ENCODE measurements around the gene ALG14. TPM values are rescaled to one million over a fixed set of nuclear protein-coding genes. Genes with fewer than 3 reads are reported as not detected.

ALG14 gene
- polyA plus RNA-seq, 1 of the 3 experiments (the other 2 are of a cell fraction), result 2.5 TPM

DNA sequence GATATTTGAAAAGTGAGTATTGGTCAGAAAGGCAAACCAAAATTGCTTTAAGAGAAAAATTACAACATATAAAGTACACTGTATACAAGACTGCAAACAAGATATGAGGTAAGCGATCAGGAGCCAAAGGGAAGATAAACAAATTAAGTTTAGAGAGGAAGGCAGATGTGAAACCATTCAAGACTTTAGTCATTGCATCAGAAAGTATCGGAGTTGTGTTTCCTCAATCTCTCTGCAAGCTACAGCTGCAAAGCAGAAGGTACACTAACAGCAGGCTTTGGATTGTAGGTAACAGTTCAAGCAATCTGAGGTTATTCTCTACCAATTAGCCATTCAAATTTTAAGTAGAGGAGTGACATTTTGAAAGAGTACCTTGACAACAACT lies 23.1 kb upstream of the ALG14 start:
- Histone ChIP-seq H3K79me2 (ENCODE audit: insufficient read depth) (no peaks in the 10 kb centered on the region), H3K36me3 (replicated peaks in 1 of 2; ENCODE audit: control insufficient read depth in 1 of 2, insufficient read depth in 2 of 2, low read length in 1 of 2) (no peaks in the 10 kb centered on the region), H3K4me3 (ENCODE audit: low read depth in 2 of 2, low read length in 1 of 2) (no peak overlapping the region), H3F3A (replicated peaks; ENCODE audit: insufficient read depth) (no peaks in the 10 kb centered on the region), H3K9me3 (no peaks in the 10 kb centered on the region), H3K9ac (no peak overlapping the region), H3K4me2 (no peak overlapping the region), H3K27me3 (ENCODE audit: insufficient read depth) (no peaks in the 10 kb centered on the region), H3K9me2 (no peaks in the 10 kb centered on the region), H3K27ac (ENCODE audit: low read depth in 2 of 2, low read length in 1 of 2) (no peak overlapping the region), H4K20me1 (ENCODE audit: insufficient read depth) (no peaks in the 10 kb centered on the region), H3K4me1 (ENCODE audit: control insufficient read depth in 1 of 2, insufficient read depth in 2 of 2, low read depth in 1 of 2, low read length in 1 of 2) (no peaks in the 10 kb centered on the region), H2AFZ (ENCODE audit: low read depth) (no peak overlapping the region)
- DNase-seq, result no peak
- ChIA-PET CTCF (interaction anchor here (0.6 to 2.1 kb wide), 2 partner anchors 22 to 23 kb away, joined by 3 to 4 read pairs; partner anchors contain the start of genes ALG14 and TLCD4), POLR2A (no interaction called here)
- TF ChIP-seq POLR2AphosphoS5 (IDR thresholded peaks at IDR 0.05; ENCODE audit: low read depth, low read length) (no peak), SMC3 (IDR thresholded peaks at IDR 0.05; ENCODE audit: low read depth, low read length) (no peak), REST (IDR thresholded peaks at IDR 0.05; ENCODE audit: low read depth, low read length) (no peak), JUND (IDR thresholded peaks at IDR 0.05) (no peak), ELF1 (IDR thresholded peaks at IDR 0.05) (no peak), FOSL2 (IDR thresholded peaks at IDR 0.05; ENCODE audit: borderline replicate concordance, low read depth) (no peak)
- TF ChIP-seq, protein P1, sequence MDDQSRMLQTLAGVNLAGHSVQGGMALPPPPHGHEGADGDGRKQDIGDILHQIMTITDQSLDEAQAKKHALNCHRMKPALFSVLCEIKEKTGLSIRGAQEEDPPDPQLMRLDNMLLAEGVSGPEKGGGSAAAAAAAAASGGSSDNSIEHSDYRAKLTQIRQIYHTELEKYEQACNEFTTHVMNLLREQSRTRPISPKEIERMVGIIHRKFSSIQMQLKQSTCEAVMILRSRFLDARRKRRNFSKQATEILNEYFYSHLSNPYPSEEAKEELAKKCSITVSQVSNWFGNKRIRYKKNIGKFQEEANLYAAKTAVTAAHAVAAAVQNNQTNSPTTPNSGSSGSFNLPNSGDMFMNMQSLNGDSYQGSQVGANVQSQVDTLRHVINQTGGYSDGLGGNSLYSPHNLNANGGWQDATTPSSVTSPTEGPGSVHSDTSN (IDR thresholded peaks at IDR 0.05), result no peak
- WGBS (ENCODE audit: low lambda C conversion rate), result 81% methylated on average over 2 of the region's 2 CpGs

DNA sequence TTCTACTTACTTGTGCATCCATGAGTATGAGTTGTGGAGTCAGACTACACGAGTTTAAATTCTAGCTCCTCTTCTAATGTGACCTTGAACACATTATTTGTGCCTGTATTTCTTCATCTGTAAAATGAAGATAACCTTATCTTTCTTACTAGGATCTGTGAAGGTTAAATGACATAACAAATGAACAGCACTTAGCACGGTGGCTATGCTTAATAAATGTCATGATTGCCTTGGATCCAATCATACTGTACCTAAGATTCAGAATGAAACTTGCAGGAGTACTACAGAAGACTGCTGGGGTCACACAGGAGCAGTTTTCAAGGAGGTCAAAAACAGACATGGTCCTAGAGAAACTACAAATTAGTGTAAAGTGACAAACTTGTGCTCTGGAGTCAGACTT lies 22.2 kb upstream of the ALG14 start:
- H3K36me3 ChIP-seq (replicated peaks in 1 of 2; ENCODE audit: control insufficient read depth in 1 of 2, insufficient read depth in 2 of 2, low read length in 1 of 2), result no peaks in the 10 kb centered on the region

More for the DNA sequence above, 22.2 kb upstream of the ALG14 start:
- Histone ChIP-seq H3F3A (replicated peaks; ENCODE audit: insufficient read depth) (no peaks in the 10 kb centered on the region), H4K20me1 (ENCODE audit: insufficient read depth) (no peaks in the 10 kb centered on the region), H3K27me3 (ENCODE audit: insufficient read depth) (no peaks in the 10 kb centered on the region), H3K4me2 (no peak overlapping the region), H3K9me2 (no peaks in the 10 kb centered on the region), H3K9ac (no peak overlapping the region), H3K9me3 (no peaks in the 10 kb centered on the region; the same call in 1 of the 2 replicates), H3K4me1 (ENCODE audit: control insufficient read depth in 1 of 2, insufficient read depth in 2 of 2, low read depth in 1 of 2, low read length in 1 of 2) (no peaks in the 10 kb centered on the region), H3K4me3 (ENCODE audit: low read depth in 2 of 2, low read length in 1 of 2) (no peak overlapping the region), H2AFZ (ENCODE audit: low read depth) (no peak overlapping the region), H3K79me2 (ENCODE audit: insufficient read depth) (no peaks in the 10 kb centered on the region), H3K27ac (ENCODE audit: low read depth in 2 of 2, low read length in 1 of 2) (no peak overlapping the region)
- ChIA-PET POLR2A (no interaction called here), CTCF (interaction anchor here (0.6 to 2.1 kb wide), 6 partner anchors 10 to 244 kb away, joined by 3 to 5 read pairs (median 3); partner anchors contain the start of genes ALG14 and TLCD4)
- TF ChIP-seq RCOR1 (IDR thresholded peaks at IDR 0.05; ENCODE audit: low read length), result no peak
- no peak for TF ChIP-seq SMC3 (IDR thresholded peaks at IDR 0.05; ENCODE audit: low read depth, low read length)
- TF ChIP-seq JUND (IDR thresholded peaks at IDR 0.05), result no peak
- TF ChIP-seq EZH2phosphoT487 (IDR thresholded peaks at IDR 0.05; ENCODE audit: borderline replicate concordance, low read depth), result no peak
- TF ChIP-seq, protein P1 (IDR thresholded peaks at IDR 0.05), result no peak
- TF ChIP-seq, protein P2, sequence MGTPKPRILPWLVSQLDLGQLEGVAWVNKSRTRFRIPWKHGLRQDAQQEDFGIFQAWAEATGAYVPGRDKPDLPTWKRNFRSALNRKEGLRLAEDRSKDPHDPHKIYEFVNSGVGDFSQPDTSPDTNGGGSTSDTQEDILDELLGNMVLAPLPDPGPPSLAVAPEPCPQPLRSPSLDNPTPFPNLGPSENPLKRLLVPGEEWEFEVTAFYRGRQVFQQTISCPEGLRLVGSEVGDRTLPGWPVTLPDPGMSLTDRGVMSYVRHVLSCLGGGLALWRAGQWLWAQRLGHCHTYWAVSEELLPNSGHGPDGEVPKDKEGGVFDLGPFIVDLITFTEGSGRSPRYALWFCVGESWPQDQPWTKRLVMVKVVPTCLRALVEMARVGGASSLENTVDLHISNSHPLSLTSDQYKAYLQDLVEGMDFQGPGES (IDR thresholded peaks at IDR 0.05; ENCODE audit: low read depth, low read length), result no peak
- TF ChIP-seq GATA2 (CRISPR knock-in tag; IDR thresholded peaks at IDR 0.05), result no peak
- no peak for TF ChIP-seq GABPA (IDR thresholded peaks at IDR 0.05; ENCODE audit: low read depth)
- TF ChIP-seq TAF1 (IDR thresholded peaks at IDR 0.05; ENCODE audit: borderline replicate concordance, low read depth, low read length), result no peak
- no peak for DNase-seq
- 33% methylated on average over 2 of the region's 2 CpGs for WGBS (ENCODE audit: low lambda C conversion rate)

All from SK-N-SH (cell line).